Measurements from ENCODE around the gene TMEM18.

DNA sequence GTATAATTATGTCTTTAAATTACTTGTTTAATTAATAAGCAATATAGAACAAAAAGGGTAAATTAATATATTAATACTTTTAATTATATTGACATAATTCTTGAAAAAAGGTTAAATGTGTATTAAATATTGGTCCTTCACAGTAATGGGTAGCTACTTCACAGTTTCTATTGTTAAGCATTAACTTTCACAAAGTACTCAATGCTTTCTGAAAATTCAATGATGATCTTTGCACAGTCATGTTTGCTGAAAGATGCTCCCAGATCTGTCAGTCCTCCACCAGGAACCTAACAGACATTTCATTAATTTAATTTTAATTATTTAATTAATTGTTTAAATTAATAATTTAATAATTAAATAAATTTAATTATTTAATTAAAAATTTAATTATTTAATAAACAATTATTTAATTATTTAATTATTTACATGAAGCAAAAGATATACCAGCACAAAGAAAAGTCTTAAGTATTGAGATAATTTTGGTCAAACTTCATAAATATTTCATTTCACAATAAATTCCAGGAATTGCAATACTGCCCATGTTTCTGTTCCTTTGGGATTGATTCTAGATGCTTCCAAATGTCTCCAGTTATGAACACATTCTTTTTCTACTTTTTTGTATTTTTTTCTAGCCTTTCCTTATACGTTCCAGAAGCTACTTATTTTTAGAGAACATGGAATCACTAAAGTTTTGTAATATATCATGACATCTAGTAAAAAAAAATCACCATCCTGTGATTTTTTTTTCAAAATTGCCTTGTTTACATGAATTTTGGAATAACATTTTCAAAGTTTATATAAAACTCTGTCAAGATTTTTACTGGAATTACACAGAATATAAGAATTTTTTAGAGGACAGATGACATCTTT is 46.5 kb downstream of the TMEM18 start:
- TF ChIP-seq, protein P1, sequence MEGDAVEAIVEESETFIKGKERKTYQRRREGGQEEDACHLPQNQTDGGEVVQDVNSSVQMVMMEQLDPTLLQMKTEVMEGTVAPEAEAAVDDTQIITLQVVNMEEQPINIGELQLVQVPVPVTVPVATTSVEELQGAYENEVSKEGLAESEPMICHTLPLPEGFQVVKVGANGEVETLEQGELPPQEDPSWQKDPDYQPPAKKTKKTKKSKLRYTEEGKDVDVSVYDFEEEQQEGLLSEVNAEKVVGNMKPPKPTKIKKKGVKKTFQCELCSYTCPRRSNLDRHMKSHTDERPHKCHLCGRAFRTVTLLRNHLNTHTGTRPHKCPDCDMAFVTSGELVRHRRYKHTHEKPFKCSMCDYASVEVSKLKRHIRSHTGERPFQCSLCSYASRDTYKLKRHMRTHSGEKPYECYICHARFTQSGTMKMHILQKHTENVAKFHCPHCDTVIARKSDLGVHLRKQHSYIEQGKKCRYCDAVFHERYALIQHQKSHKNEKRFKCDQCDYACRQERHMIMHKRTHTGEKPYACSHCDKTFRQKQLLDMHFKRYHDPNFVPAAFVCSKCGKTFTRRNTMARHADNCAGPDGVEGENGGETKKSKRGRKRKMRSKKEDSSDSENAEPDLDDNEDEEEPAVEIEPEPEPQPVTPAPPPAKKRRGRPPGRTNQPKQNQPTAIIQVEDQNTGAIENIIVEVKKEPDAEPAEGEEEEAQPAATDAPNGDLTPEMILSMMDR (IDR thresholded peaks at IDR 0.05), result no peak
- no peak for TF ChIP-seq POLR2A (IDR thresholded peaks at IDR 0.05)

Measured in lower leg skin (tissue), 3 donors.